Mesothelial cell of epicardium (in vitro differentiated cells): ENCODE data around the gene APEH. TPM values are rescaled to one million over a fixed set of nuclear protein-coding genes. Genes with fewer than 3 reads are reported as not detected.
A peak's percentile ranks its signal among the peaks of the same experiment; 100 is the strongest.
"Not testable (repeated sequence)": the region's sequence is repeated elsewhere in the genome, so short reads cannot be mapped to it uniquely, and the experiment has no call there.

Source experiments
- DNase-seq, 2 experiments: peaks; one replicate each; pipeline ENCODE4 v3.0.0; 2021; ENCODE audit warnings: low spot score in 2 of 2; ENCODE audit not compliant: unreplicated experiment in 2 of 2
- H3K27ac Mint-ChIP-seq: 2 replicates; pipeline ENCODE4 v1.8.0; 2021; ENCODE audit warnings: mixed read lengths
- H3K27me3 Mint-ChIP-seq: 2 replicates; pipeline ENCODE4 v1.8.0; 2021; ENCODE audit warnings: low read depth, mixed read lengths
- H3K36me3 Mint-ChIP-seq: 2 replicates; pipeline ENCODE4 v1.8.0; 2021; ENCODE audit warnings: mixed read lengths
- H3K4me1 Mint-ChIP-seq: 2 replicates; pipeline ENCODE4 v1.8.0; 2021; ENCODE audit warnings: mixed read lengths
- H3K4me3 Mint-ChIP-seq: 2 replicates; pipeline ENCODE4 v1.8.0; 2021; ENCODE audit warnings: mild to moderate bottlenecking, moderate library complexity, mixed read lengths
- H3K9me3 Mint-ChIP-seq: 2 replicates; pipeline ENCODE4 v1.8.0; 2021; ENCODE audit warnings: mixed read lengths
- CTCF ChIP-seq: fragments of 200-600 bp; sonication (generic); IDR thresholded peaks from one replicate; pipeline ENCODE4 v1.5.0; 2021; ENCODE audit warnings: antibody characterized with exemption; ENCODE audit not compliant: unreplicated experiment
- total RNA-seq: library from RNA; stranded (reverse); gene quantifications from 3 replicates; pipeline ENCODE4 v1.2.1, GENCODE V29; 2021

APEH gene
- total RNA-seq, 1 donor from 2014 or later, result 111 TPM

- H3K27ac Mint-ChIP-seq, H3K36me3 Mint-ChIP-seq, H3K27me3 Mint-ChIP-seq, H3K9me3 Mint-ChIP-seq, DNase-seq: not testable (repeated sequence)
- H3K4me1 Mint-ChIP-seq, result peaks cover 32% of the 10 kb centered on the region
- peak overlapping the region; percentile 95 for H3K4me3 Mint-ChIP-seq
Observed at GRCh38 chr3:49691481-49691880, 17.3 kb downstream of the APEH start.

GRCh38 chr3:49694409-49695070 lies 20.4 kb downstream of the APEH start:
- H3K4me1 Mint-ChIP-seq, result peaks cover 13% of the 10 kb centered on the region

GRCh38 chr3:49695350-49696015 lies 21.3 kb downstream of the APEH start:
- not testable (repeated sequence) for H3K4me3 Mint-ChIP-seq, H3K36me3 Mint-ChIP-seq, H3K4me1 Mint-ChIP-seq, H3K9me3 Mint-ChIP-seq, H3K27me3 Mint-ChIP-seq, H3K27ac Mint-ChIP-seq, DNase-seq

More at GRCh38 chr3:49694409-49695070, 20.4 kb downstream of the APEH start:
- H3K4me3 Mint-ChIP-seq, H3K36me3 Mint-ChIP-seq, H3K27me3 Mint-ChIP-seq, H3K27ac Mint-ChIP-seq, DNase-seq, H3K9me3 Mint-ChIP-seq: not testable (repeated sequence)

GRCh38 chr3:49699281-49699979 lies 25.3 kb downstream of the APEH start:
- no peaks in the 10 kb centered on the region for H3K9me3 Mint-ChIP-seq
- no peaks in the 10 kb centered on the region for H3K27me3 Mint-ChIP-seq
- H3K4me3 Mint-ChIP-seq, result no peak overlapping the region
- DNase-seq, result no peak
- no peaks in the 10 kb centered on the region for H3K4me1 Mint-ChIP-seq
- H3K27ac Mint-ChIP-seq, result no peak overlapping the region
- peaks cover 1% of the 10 kb centered on the region for H3K36me3 Mint-ChIP-seq
- TF ChIP-seq CTCF, result no peak

GRCh38 chr3:49700014-49700413 lies 25.9 kb downstream of the APEH start:
- no peak for DNase-seq
- no peaks in the 10 kb centered on the region for H3K4me1 Mint-ChIP-seq
- no peaks in the 10 kb centered on the region for H3K9me3 Mint-ChIP-seq
- H3K4me3 Mint-ChIP-seq, result no peak overlapping the region
- H3K27ac Mint-ChIP-seq, result no peak overlapping the region
- H3K36me3 Mint-ChIP-seq, result peaks cover 1% of the 10 kb centered on the region
- H3K27me3 Mint-ChIP-seq, result no peaks in the 10 kb centered on the region
- TF ChIP-seq CTCF, result no peak

- TF ChIP-seq CTCF, result no peak
- no peaks in the 10 kb centered on the region for H3K9me3 Mint-ChIP-seq
- no peak overlapping the region for H3K4me3 Mint-ChIP-seq
- no peak for DNase-seq
- peaks cover 1% of the 10 kb centered on the region for H3K36me3 Mint-ChIP-seq
- H3K27me3 Mint-ChIP-seq, result no peaks in the 10 kb centered on the region
- H3K4me1 Mint-ChIP-seq, result no peaks in the 10 kb centered on the region
- no peak overlapping the region for H3K27ac Mint-ChIP-seq
Observed at GRCh38 chr3:49700453-49701128, 26.4 kb downstream of the APEH start.
